Peyer's patch (tissue), 4 donors: ENCODE data around the gene MT1M.

Experiments
- POLR2A ChIP-seq, 2 donors: fragments of 450-650 bp; IDR thresholded peaks; one replicate each; pipeline ENCODE4 v1.5.1; 2017; ENCODE audit warnings: antibody characterized with exemption in 2 of 2, mild to moderate bottlenecking in 2 of 2, moderate library complexity in 2 of 2
- TF ChIP-seq, protein P1 (sequence below), 6 experiments: fragments of 450-650 bp in 4 of 6; fragments of 200-600 bp in 2 of 6; sonication (generic) in 1 of 6; IDR thresholded peaks; one replicate each; pipeline ENCODE4 v1.5.1; 2017 to 2019; ENCODE audit warnings: antibody characterized with exemption in 6 of 6, mild to moderate bottlenecking in 3 of 6, moderate library complexity in 1 of 6

DNA sequence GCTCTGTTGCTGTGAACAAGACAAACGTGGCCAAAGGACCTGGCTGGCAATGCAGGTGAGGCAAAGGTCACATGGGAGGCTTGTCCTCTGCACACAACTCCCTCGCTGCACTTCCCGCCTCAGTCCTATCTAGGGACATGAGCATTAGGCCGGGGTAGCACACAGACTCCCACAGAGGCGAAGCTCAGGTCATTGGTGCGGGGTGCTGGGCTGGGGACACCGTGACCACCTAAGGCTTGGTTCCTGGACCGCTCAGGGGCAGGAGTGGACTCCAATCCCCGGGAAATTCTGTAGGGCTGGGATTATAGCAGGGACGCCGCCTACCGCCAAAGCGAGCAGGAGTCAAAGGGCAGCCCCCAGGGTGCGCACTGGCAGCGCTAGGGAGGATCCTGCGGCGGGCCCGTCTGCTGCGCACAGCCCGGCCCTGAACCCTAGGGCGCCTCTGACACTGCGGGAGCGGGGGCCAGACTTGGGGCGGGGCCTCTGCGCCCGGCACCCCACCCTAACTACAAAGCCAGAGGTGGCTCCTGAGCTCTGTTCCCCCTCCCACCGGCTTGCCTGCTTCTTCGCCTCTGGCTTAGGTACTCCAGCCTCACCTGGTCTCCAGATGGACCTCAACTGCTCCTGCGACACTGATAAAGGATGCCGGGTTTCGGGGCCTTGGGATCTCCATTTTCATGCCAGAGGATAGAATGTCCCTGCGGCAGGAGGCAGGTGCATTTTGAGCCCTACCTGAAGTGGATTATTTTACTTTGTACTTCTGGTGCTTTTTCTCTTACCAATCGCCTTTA lies 15.4 kb downstream of the MT1M start:
- TF ChIP-seq, protein P1, sequence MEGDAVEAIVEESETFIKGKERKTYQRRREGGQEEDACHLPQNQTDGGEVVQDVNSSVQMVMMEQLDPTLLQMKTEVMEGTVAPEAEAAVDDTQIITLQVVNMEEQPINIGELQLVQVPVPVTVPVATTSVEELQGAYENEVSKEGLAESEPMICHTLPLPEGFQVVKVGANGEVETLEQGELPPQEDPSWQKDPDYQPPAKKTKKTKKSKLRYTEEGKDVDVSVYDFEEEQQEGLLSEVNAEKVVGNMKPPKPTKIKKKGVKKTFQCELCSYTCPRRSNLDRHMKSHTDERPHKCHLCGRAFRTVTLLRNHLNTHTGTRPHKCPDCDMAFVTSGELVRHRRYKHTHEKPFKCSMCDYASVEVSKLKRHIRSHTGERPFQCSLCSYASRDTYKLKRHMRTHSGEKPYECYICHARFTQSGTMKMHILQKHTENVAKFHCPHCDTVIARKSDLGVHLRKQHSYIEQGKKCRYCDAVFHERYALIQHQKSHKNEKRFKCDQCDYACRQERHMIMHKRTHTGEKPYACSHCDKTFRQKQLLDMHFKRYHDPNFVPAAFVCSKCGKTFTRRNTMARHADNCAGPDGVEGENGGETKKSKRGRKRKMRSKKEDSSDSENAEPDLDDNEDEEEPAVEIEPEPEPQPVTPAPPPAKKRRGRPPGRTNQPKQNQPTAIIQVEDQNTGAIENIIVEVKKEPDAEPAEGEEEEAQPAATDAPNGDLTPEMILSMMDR (IDR thresholded peaks at IDR 0.05) = peak in 3 of 6 experiments; percentile 5 to 21 (median 20)
- no peak for TF ChIP-seq POLR2A (IDR thresholded peaks at IDR 0.05)
